MM.1S (cell line): Measurements from ENCODE around the gene FNDC10.

Experiments
- EZH2 ChIP-seq: fragments of 300-600 bp; sonication (generic); optimal IDR thresholded peaks from 2 replicates; pipeline ENCODE3; 2017; ENCODE audit warnings: low read depth, mild to moderate bottlenecking, antibody characterized with exemption, low read length, mixed read lengths
- TF ChIP-seq, protein P1 (sequence below): fragments of 300-600 bp; sonication (generic); IDR thresholded peaks from 2 replicates; pipeline ENCODE4 v1.5.1; 2016; ENCODE audit warnings: antibody characterized with exemption, low read length, mixed read lengths

DNA sequence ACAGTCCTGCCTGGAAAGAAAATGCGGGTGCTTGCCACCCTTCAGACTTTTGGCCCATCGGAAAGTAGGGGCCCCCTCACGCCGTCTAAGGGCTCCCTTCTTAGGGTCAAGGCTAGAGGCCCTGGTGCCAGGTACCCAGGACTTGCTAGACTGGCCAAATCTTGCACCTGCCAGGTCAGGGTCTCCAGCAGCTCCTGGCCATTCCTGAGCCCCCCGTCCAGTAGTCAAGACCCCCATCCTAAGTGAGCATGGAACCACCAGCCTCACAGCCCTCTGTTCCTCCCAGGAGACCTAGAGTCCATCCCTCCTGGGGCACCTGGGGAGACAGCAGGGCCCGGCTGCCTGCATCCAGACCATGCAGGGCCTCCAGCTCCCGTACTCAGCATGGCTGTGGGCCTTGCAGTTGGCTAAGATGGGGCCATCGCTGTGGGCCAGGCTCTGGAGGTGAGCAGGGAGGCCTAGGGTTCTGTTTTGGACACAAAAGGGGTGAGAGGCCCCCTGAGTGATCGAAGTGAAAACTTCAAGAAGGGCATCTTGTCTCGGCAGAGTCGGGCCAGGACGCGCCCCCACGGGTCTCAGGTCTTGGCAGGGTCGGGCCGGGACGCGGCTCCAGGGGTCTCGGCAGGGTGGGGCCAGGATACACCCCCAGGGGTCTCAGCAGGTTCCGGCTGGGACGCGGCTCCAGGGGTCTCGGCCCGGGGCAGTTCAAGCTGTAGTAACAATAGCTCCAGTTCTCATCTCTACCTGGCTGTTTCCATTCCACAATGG lies 5.9 kb downstream of the FNDC10 start:
- TF ChIP-seq, protein P1, sequence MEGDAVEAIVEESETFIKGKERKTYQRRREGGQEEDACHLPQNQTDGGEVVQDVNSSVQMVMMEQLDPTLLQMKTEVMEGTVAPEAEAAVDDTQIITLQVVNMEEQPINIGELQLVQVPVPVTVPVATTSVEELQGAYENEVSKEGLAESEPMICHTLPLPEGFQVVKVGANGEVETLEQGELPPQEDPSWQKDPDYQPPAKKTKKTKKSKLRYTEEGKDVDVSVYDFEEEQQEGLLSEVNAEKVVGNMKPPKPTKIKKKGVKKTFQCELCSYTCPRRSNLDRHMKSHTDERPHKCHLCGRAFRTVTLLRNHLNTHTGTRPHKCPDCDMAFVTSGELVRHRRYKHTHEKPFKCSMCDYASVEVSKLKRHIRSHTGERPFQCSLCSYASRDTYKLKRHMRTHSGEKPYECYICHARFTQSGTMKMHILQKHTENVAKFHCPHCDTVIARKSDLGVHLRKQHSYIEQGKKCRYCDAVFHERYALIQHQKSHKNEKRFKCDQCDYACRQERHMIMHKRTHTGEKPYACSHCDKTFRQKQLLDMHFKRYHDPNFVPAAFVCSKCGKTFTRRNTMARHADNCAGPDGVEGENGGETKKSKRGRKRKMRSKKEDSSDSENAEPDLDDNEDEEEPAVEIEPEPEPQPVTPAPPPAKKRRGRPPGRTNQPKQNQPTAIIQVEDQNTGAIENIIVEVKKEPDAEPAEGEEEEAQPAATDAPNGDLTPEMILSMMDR, result no peak
- TF ChIP-seq EZH2, result no peak
